ENCODE data around the gene CTBP1.
"Not testable (repeated sequence)": the region's sequence is repeated elsewhere in the genome, so short reads cannot be mapped to it uniquely, and the experiment has no call there.

The CTBP1 gene

GRCh38 chr4:1239141-1239949, 9.6 kb downstream of the CTBP1 start:
- DNase-seq (ENCODE audit: low read depth in 2 of 3, low spot score in 1 of 3), result no peak

DNA sequence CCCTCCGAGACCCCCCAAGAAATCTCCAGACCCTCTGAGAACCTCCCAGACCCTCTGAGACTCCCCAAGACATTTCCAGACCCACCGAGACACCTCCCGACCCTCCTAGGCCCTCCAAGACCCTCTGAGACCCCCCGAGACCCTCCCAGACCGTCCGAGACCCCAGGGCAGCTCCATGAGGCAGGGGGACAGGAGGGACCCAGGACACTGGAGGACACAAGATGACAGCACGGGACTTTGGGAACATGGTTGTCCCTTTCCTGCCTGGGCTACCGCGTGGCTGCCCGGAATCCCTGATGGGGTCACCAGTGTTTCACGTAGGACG, 10.3 kb downstream of the CTBP1 start:
- no peak for DNase-seq (ENCODE audit: low read depth in 2 of 3, low spot score in 1 of 3)

- no peak for DNase-seq (ENCODE audit: low read depth in 2 of 3, low spot score in 1 of 3)
These were observed 10.8 kb downstream of the CTBP1 start for GRCh38 chr4:1237981-1238675.

- DNase-seq (ENCODE audit: low read depth in 2 of 3, low spot score in 1 of 3), result not testable (repeated sequence)
These were observed 11.7 kb downstream of the CTBP1 start for GRCh38 chr4:1237261-1237660.

- DNase-seq (ENCODE audit: low read depth in 2 of 3, low spot score in 1 of 3), result not testable (repeated sequence)
These were observed 12.1 kb downstream of the CTBP1 start for GRCh38 chr4:1236836-1237235.

DNA sequence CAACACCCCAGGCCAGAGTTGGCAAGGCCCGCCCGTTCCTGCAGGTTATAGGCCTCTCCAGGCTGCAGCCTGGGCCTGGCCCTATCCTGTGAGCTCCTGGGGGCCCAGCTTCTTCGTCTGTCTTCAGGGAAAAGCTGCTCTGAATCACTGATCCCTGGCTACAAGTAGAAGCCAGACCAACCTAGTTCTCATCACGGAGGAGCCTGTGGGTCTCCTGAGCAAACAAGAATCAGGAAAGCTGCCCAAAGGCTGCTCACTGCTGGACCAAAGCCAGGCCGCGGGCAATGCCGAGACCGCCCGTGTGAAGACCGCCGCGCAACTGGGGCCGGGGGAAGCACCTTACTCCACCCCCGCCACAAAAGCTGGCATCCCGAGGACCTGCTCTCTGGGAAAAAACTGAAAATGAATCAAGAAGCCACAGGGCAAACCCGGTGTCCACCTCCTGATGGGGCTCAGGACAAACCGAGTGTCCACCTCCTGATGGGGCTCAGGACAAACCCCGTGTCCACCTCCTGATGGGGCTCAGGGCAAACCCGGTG, 12.8 kb downstream of the CTBP1 start:
- DNase-seq (ENCODE audit: low read depth in 2 of 3, low spot score in 1 of 3), result no peak

- no peak for DNase-seq (ENCODE audit: low read depth in 2 of 3, low spot score in 1 of 3)
These were observed 13.4 kb downstream of the CTBP1 start for GRCh38 chr4:1235381-1236102.

GRCh38 chr4:1234811-1235292, 14.1 kb downstream of the CTBP1 start:
- DNase-seq (ENCODE audit: low read depth in 2 of 3, low spot score in 1 of 3), result no peak

GRCh38 chr4:1234309-1234695, 14.6 kb downstream of the CTBP1 start:
- DNase-seq (ENCODE audit: low read depth in 2 of 3, low spot score in 1 of 3), result no peak

- no peak for DNase-seq (ENCODE audit: low read depth in 2 of 3, low spot score in 1 of 3)
These were observed 15.2 kb downstream of the CTBP1 start for GRCh38 chr4:1233641-1234308.

- DNase-seq (ENCODE audit: low read depth in 2 of 3, low spot score in 1 of 3), result no peak
These were observed 16.0 kb downstream of the CTBP1 start for GRCh38 chr4:1232661-1233621.

GRCh38 chr4:1231637-1232360, 17.1 kb downstream of the CTBP1 start:
- DNase-seq (ENCODE audit: low read depth in 2 of 3, low spot score in 1 of 3), result no peak

DNA sequence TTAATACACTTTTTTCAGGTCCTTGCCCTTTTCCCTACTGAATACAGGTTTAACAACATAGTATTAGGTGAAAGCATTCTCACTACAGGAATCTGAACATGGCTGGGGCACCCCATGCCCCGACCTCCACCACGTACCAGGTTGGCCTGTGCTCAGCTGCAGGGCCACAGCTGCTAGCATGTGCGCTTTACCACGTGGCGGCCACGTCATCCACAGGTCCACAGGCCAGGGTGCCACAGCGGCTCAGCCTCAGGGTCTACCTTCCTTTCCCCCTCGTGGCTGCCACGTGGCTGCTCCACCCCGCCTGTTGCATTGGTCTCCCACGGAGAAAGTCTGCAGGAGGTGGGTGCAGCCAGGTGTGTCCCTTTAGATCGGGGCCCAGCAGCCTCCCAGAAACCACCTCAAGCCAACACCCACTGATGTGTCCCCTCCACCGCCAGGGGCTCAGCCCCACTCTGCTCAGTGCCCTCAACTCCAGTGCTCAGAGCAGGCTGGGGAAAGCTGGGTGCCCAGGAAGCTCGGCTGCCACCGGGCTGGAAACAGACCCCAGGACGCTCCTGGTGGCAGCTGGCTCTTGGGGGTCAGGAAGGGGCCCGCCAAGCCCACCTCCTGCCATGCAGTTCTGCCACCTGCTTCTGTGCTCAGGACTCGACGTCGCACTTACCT, 17.8 kb downstream of the CTBP1 start:
- no peak for DNase-seq (ENCODE audit: low read depth in 2 of 3, low spot score in 1 of 3)

- DNase-seq (ENCODE audit: low read depth in 2 of 3, low spot score in 1 of 3), result no peak
These were observed 18.6 kb downstream of the CTBP1 start for GRCh38 chr4:1230316-1230715.

GRCh38 chr4:1229117-1229849, 19.6 kb downstream of the CTBP1 start:
- no peak for DNase-seq (ENCODE audit: low read depth in 2 of 3, low spot score in 1 of 3)

- DNase-seq (ENCODE audit: low read depth in 2 of 3, low spot score in 1 of 3), result no peak
These were observed 21.1 kb downstream of the CTBP1 start for GRCh38 chr4:1227816-1228215.

DNA sequence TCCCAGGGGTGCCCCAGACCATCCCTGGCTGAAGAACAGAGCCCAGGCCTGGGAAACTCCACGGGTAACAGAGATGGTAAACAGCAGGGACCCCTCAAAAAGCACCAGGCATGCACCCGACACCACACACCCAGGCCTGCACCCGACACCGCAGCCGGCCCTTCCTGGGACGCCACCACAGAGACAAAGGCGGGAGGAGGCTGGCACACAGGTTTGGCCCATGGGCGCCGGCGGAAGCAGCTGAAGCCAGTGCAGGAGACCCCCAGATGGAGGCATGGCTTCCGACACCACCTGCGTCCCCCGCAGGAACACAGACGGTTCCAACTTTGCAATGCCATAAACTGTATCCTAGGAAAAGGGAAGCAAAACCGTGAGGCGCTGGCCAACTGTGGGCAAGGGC, 22.3 kb downstream of the CTBP1 start:
- DNase-seq (ENCODE audit: low read depth in 2 of 3, low spot score in 1 of 3), result no peak

DNA sequence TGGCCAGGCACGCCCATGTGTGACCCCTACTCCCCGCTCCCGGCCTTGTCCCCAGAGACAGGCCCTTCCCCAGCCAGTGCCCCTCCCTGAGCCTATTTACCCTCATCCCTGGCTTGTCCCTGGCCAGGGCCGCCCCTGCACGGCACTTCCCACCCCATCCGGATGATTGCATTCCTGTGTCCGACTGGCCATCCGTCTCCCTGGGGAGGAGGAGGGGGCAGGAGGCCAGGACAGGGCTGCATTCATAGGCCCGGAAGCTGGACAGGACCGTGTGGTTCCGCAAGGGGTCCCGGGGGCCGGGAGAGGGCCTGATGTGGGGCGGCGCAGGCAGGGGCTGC, 22.8 kb downstream of the CTBP1 start:
- DNase-seq (ENCODE audit: low read depth in 2 of 3, low spot score in 1 of 3), result no peak
